Fibroblast of mammary gland (primary cell): ENCODE measurements around the gene BCAR1.

Source experiments
- DNase-seq: peaks from one replicate; pipeline ENCODE4 v3.0.0-alpha.2; 2010; ENCODE audit warnings: low read depth
- H3K4me3 ChIP-seq: 2 replicates; pipeline ENCODE4 v1.5.1; 2011; ENCODE audit warnings: low read depth, mild to moderate bottlenecking, low read length, moderate library complexity; ENCODE audit not compliant: control insufficient read depth
- TF ChIP-seq, protein P1 (sequence below): conservative IDR thresholded peaks from 2 replicates; pipeline ENCODE4 v1.5.1; 2011; ENCODE audit warnings: low read depth, low read length, inconsistent platforms; ENCODE audit not compliant: control insufficient read depth, insufficient read depth

BCAR1 gene

DNA sequence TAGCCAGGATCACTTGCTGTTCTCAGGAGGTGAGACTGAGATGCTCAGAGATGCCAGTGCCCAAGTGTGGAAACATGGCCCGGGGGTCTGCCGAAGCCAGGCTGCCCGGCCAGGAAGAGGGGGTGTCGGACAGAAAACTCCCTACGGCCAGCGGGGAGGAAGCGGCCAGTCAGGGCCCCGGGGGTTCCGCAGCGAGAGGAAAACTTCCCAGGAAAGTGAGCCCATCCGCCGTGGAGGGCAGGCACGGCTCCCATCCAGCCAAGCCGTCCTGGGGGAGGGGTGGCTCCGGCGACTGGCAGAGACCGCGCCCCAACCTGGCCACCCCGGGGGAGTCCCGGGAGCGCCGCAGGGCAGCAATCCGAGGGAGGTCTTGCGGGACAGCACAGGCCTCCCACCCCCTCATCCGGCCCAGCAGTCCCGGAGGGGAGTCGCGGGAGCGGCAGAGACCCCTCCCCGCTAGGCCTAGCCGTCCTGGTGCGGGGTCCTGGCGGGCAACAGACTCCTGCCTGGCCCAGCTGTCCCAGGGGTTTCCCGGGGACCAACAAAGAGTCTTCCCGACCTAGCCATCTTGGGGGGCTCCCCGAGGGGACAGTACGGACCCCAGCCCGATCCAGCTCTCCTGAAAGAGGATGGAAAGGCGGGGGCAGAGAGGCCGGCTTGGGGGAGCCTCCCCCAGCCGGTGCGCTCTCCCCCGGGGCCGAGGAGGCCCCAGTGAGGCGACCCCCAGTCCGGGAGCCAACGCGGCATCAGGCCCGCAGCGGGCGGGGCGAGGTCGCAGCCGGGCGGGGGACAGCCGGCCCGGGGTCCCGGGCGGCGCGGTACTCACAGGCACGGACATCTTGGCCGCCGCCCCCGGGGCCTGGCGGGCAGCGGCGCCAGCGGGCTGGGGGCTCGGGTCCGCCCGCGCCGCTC, 13.8 kb upstream of the BCAR1 start:
- no peak for DNase-seq
- TF ChIP-seq, protein P1, sequence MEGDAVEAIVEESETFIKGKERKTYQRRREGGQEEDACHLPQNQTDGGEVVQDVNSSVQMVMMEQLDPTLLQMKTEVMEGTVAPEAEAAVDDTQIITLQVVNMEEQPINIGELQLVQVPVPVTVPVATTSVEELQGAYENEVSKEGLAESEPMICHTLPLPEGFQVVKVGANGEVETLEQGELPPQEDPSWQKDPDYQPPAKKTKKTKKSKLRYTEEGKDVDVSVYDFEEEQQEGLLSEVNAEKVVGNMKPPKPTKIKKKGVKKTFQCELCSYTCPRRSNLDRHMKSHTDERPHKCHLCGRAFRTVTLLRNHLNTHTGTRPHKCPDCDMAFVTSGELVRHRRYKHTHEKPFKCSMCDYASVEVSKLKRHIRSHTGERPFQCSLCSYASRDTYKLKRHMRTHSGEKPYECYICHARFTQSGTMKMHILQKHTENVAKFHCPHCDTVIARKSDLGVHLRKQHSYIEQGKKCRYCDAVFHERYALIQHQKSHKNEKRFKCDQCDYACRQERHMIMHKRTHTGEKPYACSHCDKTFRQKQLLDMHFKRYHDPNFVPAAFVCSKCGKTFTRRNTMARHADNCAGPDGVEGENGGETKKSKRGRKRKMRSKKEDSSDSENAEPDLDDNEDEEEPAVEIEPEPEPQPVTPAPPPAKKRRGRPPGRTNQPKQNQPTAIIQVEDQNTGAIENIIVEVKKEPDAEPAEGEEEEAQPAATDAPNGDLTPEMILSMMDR: no peak
- H3K4me3 ChIP-seq: peak overlapping the region; percentile 86

DNA sequence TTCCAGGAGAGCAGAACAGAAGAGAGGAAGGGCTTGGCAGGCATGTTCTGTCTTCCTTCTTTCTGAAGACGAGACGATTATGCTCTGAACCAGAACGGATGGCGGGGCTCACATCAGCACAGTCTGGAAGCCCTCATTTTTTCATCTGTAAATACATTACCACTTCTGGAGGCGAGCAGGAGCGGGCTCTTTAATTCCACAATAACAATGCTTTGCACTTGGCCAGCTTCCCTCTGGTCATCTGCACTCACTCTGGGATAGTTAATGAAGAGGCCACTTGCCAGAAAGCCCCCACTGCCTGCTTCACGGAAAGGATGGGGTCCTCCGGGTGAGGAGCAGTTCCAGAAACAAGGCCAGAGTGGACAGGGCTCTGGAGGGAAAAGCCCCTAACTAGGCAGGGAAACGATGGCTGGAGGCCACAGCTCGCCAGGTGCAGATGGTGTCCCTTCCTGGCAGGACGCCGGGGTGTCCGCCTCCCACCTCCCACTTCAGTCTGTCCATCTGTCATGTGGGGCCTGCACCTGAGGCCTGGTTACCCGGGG, 13.1 kb upstream of the BCAR1 start:
- peak overlapping the region; percentile 86 for H3K4me3 ChIP-seq
- TF ChIP-seq, protein P1: no peak
- DNase-seq: peak; percentile 41

DNA sequence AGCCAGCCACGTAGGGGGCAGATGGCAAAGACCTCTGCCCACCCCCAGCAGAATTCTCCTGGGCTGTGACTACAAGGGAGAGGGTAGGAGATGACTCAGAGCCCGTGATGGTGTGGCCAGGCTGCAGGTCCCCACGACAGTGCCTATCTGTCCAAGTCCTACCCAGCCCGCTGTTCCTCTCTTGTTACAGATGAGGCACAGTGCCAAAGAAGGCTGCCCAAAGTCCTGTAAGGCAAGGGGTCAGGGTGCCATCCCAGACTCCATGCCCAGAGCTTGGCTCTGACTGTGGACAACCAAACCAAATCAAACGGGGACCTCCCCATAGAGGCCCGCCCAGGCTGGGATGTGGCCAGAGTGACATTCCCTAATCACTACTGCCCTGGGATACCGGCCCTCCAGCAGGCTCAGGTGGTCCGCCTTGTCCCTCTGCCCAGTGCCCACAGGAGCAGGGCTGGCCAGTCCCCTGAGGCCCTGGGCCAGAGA, 12.6 kb upstream of the BCAR1 start:
- H3K4me3 ChIP-seq: peak overlapping the region; percentile 86

DNA sequence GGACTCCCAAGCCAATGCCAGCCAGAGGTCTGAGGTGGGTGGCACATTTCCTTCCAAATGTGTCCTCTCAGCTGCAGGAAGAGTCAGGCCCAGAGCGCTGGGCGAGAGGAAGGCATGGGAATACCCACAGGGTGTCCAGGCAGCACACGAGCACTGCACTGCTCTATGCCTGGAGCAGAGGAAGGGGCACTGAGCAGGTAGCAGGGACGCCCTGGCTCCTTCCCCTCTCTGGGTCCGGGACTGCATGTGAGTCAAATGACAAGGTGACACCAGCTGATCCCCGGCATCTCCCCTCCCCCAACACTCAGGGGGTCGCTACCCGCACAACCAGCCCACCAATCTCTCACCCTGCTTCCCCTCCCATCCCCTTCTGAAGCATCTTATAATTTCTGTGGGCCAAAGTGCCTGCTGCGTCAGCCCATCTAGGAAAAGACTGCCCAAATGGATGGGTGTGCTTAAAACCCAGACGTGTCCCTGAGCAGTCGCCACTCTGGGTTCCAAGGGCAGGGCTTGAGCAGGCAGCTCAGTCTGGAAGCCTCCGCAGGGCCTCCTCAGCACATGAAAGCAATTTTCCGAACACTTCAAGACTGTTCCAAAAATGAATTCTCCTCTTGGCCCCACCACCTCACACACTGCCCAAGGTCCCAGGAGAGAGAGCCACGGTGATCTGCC, 12.0 kb upstream of the BCAR1 start:
- H3K4me3 ChIP-seq: peak overlapping the region; percentile 86
- TF ChIP-seq, protein P1: no peak
- DNase-seq: no peak

More for the DNA sequence above, 12.6 kb upstream of the BCAR1 start:
- TF ChIP-seq, protein P1: no peak
- peak; percentile 49 for DNase-seq

DNA sequence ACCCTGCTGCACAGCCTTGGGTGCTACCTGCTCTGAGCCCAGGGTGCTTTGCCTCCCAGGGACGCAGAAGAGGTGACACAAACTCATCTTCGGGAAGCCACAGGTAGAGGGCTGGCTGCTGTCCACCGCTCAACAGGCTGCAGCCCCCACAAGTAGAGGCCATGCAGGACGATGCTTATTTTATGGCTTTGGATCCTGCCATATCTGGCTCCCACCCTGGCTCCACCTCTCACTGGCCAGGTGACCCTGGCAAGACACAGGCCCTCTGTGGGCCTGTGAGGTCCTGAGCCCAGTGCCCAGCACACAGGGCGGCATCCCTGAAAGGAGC, 11.3 kb upstream of the BCAR1 start:
- DNase-seq: no peak
- TF ChIP-seq, protein P1: no peak
- H3K4me3 ChIP-seq: no peak overlapping the region

DNA sequence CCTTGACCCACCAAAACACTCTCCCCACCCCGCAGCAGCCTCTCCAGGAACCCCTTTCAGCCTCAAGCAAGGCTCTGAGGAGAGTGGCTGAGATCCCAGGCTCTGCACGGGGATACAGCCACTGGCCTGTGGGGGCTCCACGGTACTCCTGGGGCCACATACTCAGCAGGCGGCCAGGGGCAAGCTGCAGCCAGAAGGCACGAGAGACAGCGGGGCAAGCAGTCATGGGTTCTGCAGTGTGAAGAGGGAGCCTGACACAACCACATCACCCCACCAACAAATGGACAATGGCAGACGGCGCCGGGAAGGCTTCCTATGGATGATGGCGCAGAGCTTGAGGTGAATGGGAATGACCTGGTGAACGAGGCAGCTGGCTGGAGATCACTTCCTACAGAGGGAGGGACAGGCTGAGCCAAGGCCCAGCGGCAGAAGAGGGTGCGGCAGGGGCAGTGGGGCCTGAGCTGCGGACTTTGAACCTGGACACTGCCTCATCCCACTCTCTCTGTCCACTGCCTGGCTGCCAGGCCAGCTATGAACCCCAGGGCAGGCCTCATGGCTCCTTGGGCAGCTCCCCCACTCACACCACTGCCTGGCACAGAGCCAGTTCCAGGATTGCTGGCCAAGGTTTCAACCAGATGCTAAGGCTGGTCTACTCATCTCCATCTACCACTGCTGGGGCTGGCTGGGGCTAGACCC, 10.8 kb upstream of the BCAR1 start:
- peak; percentile 62 for DNase-seq
- TF ChIP-seq, protein P1: no peak
- H3K4me3 ChIP-seq: no peak overlapping the region
